HG03460 (cell line): ENCODE measurements around the gene MRPS11.
"Not testable (repeated sequence)": the region's sequence is repeated elsewhere in the genome, so short reads cannot be mapped to it uniquely, and the experiment has no call there.

Experiments used
- ATAC-seq: cut with Tn5 transposase; IDR thresholded peaks from one replicate; pipeline ENCODE4 v1.9.1; 2021; ENCODE audit not compliant: unreplicated experiment

The MRPS11 gene

DNA sequence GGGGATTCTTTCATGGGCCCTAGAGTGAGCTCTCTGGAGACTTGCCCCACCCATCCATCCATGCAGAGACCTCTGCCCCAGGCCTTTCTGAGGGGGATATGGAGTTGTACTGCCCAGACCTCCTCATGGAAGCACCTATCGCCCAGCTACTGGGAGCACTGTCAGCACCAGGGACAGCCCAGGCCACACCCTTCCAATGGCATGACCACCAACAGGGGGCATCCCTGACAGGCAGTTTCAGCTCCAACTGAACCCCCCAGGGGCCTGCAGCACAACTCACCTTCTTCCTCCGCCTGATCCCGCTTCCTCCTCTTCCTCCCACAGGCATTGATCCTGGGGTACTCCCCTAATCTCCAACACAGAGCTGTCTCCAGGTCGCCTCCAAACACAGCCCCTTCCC, 21.8 kb downstream of the MRPS11 start:
- ATAC-seq: no peak

DNA sequence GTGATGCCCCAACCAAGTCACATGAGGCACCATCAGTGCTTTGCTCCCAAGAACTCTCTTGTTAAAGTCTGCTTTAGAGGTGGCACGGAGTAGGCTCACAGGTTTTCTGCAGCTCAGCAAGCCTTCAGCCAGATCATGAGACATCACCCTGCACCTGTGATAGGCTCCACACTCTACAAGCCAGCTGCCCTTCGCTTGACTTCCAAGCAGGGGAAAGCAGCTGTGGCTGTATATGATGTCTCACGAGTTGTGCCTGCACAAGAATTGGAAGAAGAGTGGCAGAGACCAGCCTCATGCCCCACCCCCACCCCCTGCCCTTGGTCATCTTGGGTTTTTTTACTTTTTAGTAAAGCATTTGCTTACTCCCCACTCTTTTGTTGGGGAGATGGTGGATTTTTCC, 22.5 kb downstream of the MRPS11 start:
- no peak for ATAC-seq

DNA sequence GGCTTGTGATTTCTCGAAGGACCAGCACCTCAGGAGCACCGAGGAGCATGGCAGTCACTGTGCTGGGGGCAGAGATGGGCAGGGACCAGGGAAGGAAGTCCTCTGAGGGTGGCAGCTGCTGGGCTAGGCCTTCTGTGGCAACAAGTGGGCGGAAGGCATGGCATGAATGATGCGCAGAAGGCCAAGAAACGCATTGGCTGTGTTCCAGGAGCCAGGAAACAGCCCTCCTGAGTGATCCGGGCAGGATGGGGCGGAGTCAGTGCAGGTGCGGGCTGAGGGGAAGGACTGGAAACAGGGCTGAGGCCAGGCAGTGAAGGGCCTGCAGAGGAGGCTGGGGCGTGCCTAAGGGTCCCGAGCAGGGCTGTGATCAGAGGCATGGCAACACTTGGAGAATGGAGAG, 23.6 kb downstream of the MRPS11 start:
- ATAC-seq: no peak

DNA sequence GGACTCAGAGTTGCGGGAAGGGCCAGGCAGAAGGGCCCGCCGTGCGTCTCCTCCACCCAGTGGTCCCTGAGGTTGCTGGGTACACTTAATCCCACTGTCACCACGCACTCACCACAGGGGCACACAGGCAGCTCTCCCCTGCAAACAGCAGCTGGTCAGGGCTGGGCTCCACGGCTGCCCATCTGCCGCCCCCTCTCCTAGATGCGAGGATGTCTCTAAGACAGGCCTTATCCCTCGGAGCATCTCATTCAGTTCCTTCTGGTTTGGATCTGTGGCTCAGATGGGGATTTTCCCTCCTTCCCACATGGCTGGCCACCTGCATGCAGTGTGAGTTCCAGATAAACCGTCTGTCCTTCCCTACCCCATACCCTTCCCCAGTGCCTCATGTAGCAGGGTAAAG, 26.3 kb downstream of the MRPS11 start:
- no peak for ATAC-seq

DNA sequence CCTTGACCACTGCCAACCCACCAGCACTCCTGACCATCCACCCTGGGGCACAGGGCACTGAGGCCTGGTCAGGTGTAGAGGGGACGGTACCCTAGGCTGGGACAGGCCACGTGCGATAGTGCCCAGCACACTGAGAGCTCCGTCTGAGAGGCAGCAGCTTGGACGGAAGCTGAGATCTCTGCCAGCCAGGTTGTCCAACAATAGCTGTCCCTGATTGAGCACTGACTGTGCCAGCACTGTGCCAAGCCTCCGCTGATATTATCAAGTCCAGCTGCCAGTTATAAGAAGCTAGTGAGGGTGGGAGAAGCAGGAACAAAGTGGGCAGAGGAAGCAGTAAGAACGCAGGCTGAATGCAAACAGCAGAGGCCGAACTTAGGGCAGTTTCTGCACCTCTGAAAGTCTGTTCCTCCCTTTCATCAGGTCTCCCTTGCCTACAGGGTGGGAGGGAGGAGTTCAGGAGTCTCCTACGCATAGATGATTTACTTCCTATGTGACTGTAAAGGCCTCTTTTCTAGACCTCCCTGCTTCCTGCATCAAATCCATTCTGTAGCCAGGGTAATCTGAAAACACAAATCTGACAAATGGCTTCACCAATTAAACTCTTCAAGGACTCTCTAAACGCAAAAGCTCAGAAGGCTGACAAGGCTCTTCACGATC, 29.7 kb downstream of the MRPS11 start:
- no peak for ATAC-seq

DNA sequence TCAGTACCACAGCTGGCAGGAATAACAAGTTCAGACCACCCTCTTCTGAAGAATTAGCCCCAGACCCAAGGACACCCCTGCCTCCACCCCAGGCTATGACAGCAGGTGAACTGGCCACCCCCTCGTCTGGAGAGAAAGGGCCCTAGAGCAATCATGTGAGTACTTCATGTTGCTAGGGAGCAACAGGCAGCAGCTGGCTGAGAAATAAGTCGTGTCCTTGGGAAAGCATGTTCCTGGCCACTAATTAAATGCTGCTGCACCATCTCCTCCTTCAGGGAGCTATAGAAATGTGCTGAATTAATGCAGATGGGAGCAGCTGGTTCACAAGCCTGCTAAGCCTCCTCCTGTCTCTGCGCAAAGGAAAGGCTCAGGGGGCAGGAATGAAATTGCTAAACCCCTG, 31.5 kb downstream of the MRPS11 start:
- ATAC-seq: no peak

DNA sequence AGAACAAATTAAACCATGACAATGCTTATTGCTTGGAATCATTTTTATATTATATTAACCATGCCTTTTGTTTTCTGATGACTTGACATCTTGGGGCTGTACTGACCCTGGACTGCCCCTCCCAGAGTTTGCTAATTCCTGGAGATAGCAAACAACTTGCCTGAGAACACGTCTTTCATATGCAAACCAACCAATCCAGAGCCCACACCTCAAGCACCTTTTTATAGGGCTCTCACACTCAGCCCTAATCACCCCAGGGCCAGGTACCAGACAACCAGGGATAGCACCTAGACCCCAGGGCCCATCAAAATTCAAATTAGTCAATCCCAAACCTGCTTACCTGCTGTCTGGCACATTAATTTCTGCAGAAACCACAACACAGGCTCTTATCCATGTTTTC, 36.9 kb downstream of the MRPS11 start:
- ATAC-seq: no peak

DNA sequence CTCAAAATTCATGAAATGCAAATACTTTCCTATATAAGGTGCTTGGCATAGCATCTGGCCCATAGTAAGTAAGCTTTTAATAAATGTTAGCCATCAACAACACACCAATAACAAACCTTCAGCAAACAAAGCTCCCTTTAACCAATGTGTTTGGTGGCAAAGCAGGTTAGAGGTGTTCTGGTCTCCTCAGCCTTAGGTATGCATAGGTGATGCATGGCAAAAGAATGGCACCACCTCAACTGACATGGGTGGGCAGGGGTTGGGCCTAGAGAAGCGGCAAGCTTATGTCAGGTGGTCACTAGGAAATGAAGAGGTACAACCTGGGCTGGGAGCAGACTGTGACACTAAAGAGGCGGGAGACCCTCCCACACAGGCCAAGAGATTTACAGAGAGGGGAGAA, 38.2 kb downstream of the MRPS11 start:
- no peak for ATAC-seq

DNA sequence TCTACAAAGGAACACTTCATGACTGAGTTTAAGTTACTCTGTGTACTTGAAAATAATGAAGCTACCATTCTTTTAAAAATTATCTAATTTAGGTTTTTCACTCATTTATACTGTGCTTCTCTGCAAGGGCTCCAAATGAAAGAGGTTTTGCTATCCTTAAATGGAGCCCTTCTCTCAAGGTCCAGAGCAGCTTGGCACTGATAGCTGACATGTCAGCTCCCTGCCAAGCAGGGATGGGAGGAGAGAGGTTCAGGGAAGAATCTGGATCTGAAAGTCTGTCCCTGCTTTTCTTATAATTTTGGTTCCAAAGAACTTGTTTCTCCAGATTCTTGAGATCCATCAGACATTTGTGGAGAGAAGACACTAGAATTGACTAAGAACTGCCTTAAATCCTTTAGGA, 39.1 kb downstream of the MRPS11 start:
- ATAC-seq: no peak

DNA sequence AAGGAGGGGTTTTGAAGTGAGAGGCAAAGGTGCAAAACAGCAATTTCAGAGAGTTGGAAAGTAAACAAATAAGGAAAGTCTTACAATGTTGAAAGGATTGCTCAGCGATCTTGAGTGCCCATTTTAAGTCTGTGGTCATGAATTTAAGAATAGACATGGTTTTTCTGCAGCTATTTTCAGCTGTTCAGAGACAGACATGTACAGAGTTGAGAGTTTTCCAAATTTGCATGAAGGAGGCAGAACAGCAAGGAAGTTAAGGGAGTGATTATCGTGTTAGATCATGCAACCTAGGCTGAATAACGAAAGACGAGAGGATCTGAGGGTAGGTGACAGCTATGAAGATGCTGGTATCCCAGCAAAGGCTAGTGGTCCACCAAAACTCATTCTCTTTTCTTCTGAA, 41.8 kb downstream of the MRPS11 start:
- no peak for ATAC-seq

DNA sequence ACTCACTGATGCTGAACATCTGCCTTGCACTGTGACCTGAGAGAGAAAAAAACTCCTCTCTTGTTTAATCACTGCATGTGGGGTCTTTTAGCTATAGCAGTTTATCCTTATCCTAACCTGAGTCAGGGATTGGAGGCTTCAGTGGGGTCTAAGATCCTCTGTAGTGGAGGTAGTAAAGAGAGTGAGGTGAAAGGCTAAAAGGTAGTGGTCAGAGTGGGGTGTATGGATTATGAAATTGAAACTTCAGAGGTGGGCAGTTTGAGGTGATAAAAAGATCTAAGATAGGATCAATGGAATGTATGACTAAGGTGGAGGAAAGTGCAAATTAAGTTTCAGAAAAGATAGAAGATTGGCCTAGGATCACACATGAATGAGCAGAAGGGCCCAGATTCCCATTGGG, 42.5 kb downstream of the MRPS11 start:
- ATAC-seq: no peak

DNA sequence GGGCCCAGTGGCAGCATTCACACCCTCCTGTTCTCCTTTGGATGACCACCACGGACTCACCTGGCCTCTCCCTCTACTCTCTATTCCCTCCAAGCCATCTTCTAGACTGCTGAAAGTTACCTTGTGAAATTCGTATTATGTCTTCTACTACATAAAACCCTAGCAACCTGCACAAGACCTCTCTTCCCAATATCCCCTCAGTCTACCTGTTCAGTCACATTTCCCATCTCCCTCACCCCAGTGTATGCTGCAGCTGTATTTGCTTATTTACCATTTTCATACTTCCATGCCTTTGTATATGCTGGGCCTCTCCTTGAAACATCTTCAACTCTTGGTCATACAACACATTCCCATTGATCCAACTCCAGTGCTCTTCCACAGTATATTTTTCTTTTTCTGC, 43.7 kb downstream of the MRPS11 start:
- ATAC-seq: no peak

DNA sequence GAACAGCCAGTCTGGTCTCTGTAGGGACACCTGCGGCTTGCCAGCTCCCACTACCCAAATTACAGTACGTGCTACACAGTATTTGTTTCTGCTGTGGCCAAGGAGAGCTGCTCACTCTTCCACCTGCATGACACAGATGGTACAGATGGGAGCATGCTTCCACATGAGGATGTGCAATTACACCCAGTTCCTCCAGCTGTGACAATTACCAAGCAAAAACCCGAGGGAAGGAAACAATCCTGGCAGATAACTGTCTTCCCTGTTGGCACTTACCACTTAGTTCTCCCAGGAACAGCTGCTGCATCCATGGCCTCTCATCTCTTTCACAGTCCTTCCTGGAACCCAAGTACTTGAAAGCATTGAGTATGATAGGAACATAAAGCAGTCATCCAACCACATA, 44.6 kb downstream of the MRPS11 start:
- ATAC-seq: no peak

DNA sequence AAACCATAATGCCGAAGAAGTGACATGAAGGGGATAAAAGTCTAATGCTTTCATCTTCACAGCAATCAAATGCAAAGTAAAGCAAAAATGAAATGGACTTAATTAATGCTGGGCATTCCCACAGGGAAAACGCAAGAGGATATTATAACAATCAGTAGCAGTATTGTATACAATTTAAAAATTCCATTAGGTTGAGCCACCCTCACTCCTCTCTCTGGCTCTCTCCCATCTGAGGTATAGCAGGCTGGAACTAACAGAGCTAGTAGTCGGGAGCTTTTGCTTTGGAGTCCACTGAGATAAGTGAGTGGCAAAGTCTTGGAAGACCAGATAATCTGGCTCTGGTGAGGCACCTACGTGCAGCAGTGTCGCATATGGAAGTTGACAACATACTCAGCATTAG, 45.1 kb downstream of the MRPS11 start:
- ATAC-seq: no peak

DNA sequence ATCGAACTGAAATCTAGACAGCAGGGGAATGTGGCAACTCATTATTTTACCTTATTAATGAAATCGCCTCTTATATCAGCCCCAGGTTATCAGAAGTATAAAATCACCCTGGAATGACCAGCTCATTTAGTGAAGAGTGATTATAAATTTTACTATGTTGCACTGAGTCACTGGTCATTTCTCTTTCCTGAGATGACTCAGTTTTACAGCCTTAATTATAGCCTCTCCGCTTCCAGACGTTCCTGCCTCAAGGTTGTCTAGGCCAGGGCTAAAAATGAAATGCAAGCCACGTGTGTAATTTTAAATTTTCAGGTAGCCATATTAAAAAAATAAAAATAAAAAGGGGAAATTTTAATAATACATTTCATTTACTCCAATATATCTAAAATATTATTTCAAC, 45.7 kb downstream of the MRPS11 start:
- no peak for ATAC-seq

DNA sequence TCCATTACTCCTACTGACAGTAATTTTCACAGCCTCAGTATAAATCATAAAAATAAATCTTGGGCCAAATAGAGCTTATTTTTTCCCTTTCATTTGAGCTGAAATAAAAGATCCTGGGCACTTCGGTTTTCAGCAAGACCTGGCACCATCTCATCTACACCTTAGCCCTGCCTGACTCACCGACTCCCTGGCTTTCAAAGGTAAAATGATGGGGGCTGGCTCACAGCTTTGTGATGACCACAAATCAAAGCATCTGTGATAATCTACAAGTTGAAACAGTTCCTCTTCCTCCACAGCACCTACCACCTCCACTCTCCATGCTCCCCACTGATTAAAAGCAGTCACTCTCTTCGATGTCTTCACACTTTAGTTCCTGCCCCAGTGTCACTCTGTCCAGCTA, 51.4 kb downstream of the MRPS11 start:
- ATAC-seq: no peak

DNA sequence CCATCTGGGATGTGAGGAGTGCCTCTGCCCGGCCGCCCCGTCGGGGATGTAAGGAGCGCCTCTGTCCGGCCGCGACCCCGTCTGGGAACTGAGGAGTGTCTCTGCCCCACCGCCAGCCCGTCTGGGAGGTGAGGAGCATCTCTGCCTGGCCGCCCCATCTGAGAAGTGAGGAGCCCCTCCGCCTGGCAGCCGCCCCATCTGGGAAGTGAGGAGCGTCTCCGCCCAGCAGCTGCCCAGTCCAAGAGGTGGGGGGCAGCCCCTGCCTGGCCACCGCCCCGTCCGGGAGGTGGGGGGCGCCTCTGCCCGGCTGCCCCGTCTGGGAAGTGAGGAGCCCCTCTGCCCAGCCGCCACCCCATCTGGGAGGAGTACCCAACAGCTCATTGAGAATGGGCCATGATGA, 56.6 kb downstream of the MRPS11 start:
- ATAC-seq: not testable (repeated sequence)

DNA sequence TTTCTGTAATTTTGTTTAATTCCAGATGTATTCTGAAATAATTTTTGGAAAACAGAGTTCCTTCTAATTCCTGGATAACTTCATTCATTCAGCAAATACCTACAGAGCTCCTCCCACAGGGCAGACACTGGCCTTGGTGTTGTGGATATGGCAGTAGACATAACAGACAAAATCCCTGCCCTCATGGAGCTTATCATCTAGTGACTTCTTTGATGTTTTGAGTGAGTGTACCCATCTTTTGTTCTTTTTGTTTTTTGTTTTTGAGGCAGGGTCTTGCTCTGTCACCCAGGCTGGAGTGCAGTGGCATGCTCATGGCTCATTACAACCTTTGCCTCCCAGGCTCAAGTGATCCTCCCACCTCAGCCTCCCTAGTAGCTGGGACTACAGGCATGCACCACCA, 57.9 kb downstream of the MRPS11 start:
- no peak for ATAC-seq

DNA sequence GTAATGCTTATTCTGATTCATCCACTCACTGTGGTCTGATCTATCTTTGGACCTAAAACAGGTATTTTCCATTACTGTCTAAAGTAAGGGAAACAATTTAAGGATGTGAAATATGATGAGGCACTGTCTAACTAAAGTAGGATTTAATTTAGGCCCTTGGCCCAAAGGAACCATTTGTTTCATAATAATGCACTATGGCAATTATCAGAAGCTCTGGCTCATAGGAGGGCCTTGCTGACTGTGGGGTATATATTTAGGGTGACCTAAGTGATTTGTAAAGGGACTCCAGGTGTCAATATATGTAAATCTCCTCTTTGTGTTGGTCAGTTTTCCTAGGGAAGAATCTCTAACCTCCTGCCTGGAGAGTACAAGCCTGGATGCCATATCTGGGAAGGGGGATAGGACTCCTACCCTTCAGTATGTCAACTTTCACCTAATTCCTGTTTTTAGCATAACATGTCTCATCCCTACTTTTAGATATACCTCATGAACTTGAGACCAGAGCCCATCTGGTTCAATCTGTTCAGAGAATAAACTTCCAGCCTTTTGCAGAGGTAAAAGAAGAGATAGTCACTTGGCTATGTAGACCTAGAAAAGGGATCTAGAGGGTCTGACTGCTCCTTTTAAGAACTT, 58.9 kb downstream of the MRPS11 start:
- no peak for ATAC-seq

DNA sequence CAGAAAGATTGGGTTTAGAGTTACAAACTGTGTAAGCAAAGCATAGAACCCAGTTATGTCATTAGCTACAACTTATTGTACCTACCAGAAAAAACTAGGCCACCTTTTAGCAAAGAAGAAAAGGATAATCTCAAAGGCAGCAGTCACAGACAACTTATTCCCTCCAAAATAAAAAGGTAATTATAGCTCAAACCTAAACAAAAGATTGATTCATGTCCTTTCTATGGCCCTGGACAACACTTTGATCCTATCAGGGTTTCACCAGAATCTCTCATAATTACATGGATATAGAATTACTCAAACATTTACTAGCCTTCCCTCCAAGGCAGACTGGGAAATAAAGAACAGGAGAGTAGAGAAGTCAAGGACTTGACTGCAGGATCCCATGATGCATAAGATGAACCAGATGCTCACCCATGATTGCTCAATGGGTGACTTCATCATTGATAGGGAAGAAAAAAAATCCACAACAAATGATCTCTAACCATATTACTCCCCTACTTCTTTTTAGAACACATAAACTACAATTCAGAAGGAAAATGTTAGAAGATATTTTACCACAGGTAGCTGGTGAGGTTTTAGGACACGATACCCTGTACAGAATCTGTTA, 61.6 kb downstream of the MRPS11 start:
- ATAC-seq: no peak
